ENCODE results near the gene CEP95. TPM values are rescaled to one million over a fixed set of nuclear protein-coding genes. Genes with fewer than 3 reads are reported as not detected.

The CEP95 gene, protein sequence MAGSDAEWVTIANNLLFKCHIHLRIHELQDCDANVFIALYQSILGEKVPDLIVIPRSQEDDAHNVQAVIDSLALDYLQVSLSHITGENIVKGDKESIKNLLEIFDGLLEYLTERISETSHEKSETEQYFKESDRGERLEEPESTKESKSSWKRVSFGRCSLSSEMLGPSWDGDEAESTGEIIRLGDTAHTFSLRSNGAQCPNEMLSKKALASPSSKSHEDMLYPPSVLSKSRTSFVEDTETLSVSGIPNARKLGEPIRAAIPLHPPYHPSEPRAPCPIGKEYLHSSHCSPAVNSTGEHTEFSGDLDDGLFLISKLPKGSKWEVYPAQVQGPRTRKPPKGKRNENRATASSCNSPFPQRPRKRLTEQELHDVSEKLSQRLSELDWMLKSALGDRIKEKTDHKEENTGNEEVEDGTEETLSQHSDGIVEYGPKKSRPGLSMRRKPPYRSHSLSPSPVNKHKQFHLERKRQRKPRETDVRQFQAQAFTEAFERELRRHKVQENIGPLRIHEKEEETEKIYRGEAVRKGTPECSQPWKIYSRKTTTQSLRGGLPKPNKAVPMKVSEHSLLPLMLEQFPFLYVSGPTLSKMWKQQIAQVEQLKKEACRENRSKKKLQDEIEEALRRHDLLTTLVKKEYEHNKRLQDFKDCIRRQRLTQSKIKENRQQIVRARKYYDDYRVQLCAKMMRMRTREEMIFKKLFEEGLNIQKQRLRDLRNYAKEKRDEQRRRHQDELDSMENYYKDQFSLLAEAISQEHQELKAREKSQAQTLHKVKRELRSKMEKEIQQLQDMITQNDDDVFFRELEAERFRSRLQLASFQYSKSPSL
- total RNA-seq (2022): 37.6 and 38.9 TPM in 2 replicates
- percentile 90 among the genes with signal in this experiment for Bru-seq, nascent RNA
- BruChase-seq, experiment 1, labeled RNA remaining after a 6-hour chase: percentile 79 among the genes with signal in this experiment
- percentile 90 among the genes with signal in this experiment for BruChase-seq, experiment 2, labeled RNA remaining after a 2-hour chase
- long read RNA-seq, partial matches to known transcripts: 1 of 6 reads
- long read RNA-seq, other reads (novel, unspliced or antisense): 1 of 6 reads

DNA sequence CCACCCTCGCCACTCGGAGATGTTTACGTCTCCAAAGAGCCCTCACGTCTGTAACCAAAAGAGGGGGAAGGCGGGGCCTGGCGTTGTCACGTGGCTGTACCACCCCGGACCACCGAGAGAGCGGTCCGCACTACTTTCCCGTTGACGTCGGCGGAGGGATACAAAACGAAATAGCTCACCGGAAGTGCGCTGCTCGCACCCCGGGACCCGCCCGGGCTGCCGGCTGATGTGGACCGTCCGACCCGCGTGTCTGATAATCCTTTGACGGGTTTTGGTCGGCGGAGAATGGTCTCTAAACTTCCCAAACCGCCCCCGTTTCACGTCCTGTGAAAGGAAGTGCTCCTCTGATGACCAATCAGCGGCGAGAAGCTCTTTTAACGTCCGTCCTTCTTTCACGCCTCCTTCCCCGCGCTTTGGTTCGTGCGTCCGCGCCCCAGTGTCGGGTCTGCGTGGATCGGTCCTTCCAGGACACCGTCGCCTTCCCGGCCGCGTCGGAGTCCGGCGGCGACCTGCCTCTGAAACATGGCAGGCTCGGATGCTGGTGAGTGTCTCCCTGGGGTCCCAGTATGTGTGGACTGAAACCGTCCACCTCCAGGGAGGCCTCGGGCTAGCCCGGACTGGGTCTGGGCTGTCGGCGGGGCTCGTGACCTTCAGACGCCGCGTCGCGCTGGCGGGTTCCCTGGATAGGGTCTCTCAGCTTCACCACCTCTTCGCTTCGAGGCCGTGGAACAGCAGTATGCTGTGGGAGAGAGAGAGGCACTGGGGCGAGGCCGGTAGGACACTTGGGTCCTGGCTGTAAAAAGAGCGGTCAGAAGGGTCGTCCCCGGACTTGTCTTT lies at the start of gene CEP95:
TSS of gene CEP95 (plus strand) at position 402 of the 837 bp plus-strand sequence. CDS start at position 523, 121 bp downstream.
- CTCF ChIA-PET: interaction anchor here (0.7 to 1.0 kb wide), 3 partner anchors 9 to 894 kb away, joined by 3 to 11 read pairs (median 3); no protein-coding TSS in a partner anchor
- H3K27me3 Mint-ChIP-seq (ENCODE audit: unreplicated experiment): no peaks in the 10 kb centered on the region
- peaks cover 83% of the 10 kb centered on the region for H3K36me3 Mint-ChIP-seq (ENCODE audit: insufficient read depth, unreplicated experiment)
- peak within 1 kb of the TSS; percentile 86 for H3K4me3 Mint-ChIP-seq (ENCODE audit: low read depth, unreplicated experiment)
- peak; percentile 91 for DNase-seq
- peak within 1 kb of the TSS; percentile 99 for H3K27ac Mint-ChIP-seq (ENCODE audit: unreplicated experiment)
- H3K9me3 Mint-ChIP-seq (ENCODE audit: low read depth, unreplicated experiment): no peaks in the 10 kb centered on the region
- intact Hi-C loops (cut with micrococcal nuclease; ENCODE audit: unreplicated experiment): no loop called here
- H3K4me1 Mint-ChIP-seq (ENCODE audit: low read depth, unreplicated experiment): peaks cover 17% of the 10 kb centered on the region
- TF ChIP-seq, protein P1, sequence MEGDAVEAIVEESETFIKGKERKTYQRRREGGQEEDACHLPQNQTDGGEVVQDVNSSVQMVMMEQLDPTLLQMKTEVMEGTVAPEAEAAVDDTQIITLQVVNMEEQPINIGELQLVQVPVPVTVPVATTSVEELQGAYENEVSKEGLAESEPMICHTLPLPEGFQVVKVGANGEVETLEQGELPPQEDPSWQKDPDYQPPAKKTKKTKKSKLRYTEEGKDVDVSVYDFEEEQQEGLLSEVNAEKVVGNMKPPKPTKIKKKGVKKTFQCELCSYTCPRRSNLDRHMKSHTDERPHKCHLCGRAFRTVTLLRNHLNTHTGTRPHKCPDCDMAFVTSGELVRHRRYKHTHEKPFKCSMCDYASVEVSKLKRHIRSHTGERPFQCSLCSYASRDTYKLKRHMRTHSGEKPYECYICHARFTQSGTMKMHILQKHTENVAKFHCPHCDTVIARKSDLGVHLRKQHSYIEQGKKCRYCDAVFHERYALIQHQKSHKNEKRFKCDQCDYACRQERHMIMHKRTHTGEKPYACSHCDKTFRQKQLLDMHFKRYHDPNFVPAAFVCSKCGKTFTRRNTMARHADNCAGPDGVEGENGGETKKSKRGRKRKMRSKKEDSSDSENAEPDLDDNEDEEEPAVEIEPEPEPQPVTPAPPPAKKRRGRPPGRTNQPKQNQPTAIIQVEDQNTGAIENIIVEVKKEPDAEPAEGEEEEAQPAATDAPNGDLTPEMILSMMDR (IDR thresholded peaks at IDR 0.05; ENCODE audit: unreplicated experiment): no peak
- BruUV-seq (replicated peaks): no TSS peak

DNA sequence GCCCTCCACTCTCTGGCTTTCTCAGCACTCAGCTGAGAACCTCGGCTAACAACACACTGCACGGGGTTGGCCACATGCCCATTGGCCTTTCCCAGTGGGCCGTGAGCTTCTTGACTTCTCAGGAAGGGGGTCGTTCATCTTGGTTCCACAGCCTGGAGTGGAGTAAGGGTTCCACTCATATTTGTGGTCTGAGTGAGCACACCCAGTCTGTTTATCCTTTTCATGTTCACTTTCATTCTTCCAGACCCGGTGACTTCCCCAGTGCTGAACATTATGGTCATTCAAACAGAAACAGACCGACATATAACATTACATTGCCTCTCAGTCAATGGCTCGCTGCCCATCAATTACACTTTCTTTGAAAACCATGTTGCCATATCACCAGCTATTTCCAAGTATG lies 49.6 kb upstream of the CEP95 start:
- no peak for DNase-seq
- H3K4me1 Mint-ChIP-seq (ENCODE audit: low read depth, unreplicated experiment): peaks cover 9% of the 10 kb centered on the region
- BruUV-seq (replicated peaks): no TSS peak
- H3K9me3 Mint-ChIP-seq (ENCODE audit: low read depth, unreplicated experiment): no peaks in the 10 kb centered on the region
- H3K27me3 Mint-ChIP-seq (ENCODE audit: unreplicated experiment): no peaks in the 10 kb centered on the region
- H3K4me3 Mint-ChIP-seq (ENCODE audit: low read depth, unreplicated experiment): no peak overlapping the region
- H3K27ac Mint-ChIP-seq (ENCODE audit: unreplicated experiment): no peak overlapping the region
- H3K36me3 Mint-ChIP-seq (ENCODE audit: insufficient read depth, unreplicated experiment): no peaks in the 10 kb centered on the region
- intact Hi-C loops (cut with micrococcal nuclease; ENCODE audit: unreplicated experiment): no loop called here
- CTCF ChIA-PET: no interaction called here
- TF ChIP-seq, protein P1 (IDR thresholded peaks at IDR 0.05; ENCODE audit: unreplicated experiment): no peak

DNA sequence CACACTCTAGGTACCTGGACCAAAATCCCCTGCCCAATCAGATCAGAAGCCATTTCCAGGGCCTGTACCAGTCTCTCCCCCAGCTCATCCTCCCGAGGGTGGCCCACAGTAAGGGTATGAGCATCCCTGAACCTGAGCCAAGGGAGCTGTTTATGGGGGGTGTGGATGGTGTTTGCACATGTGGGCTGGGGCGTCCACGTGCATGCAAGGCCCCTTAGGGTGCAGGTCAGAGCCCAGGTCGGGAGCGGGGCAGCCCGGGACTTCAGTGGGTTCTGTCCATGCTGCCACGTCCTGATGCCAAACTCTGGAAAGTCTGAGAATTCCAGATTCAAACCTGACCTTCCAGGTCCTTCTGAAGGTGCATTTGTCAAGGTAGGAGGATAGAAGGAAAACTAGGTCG lies 48.0 kb upstream of the CEP95 start:
- intact Hi-C loops (cut with micrococcal nuclease; ENCODE audit: unreplicated experiment): no loop called here
- no TSS peak for BruUV-seq (replicated peaks)
- Mint-ChIP-seq H3K9me3 (ENCODE audit: low read depth, unreplicated experiment) (no peaks in the 10 kb centered on the region), H3K27ac (ENCODE audit: unreplicated experiment) (no peak overlapping the region), H3K4me3 (ENCODE audit: low read depth, unreplicated experiment) (no peak overlapping the region), H3K36me3 (ENCODE audit: insufficient read depth, unreplicated experiment) (no peaks in the 10 kb centered on the region), H3K27me3 (ENCODE audit: unreplicated experiment) (no peaks in the 10 kb centered on the region), H3K4me1 (ENCODE audit: low read depth, unreplicated experiment) (peaks cover 9% of the 10 kb centered on the region)
- DNase-seq: no peak
- TF ChIP-seq, protein P1 (IDR thresholded peaks at IDR 0.05; ENCODE audit: unreplicated experiment): no peak
- CTCF ChIA-PET: no interaction called here
